Measurements from ENCODE around the gene CYB561. TPM values are rescaled to one million over a fixed set of nuclear protein-coding genes. Genes with fewer than 3 reads are reported as not detected.

The CYB561 gene
- polyA plus RNA-seq, 1 donor: 5.9 TPM

DNA sequence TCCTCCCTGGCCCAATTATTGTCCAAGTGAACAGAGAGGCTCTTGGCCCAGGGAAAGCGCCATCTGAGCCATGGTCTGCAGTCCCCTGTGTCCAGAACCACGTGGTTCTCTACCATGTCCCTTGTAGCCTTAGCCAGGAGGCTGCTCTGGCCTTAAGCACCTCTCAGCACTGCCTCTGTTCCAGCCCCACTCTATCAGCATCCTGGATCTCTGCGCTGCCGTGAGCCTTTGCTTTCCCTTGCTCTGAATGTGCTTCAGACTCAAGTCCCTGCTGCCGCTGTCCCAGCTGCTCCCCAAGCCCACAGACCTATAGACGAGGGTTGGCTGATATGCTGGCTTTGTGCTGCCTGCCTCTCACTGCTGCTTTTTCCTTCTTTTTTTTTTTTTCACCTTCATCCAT, 33.9 kb downstream of the CYB561 start:
- no peak for DNase-seq (ENCODE audit: low read depth)

GRCh38 chr17:63407741-63408330, 38.3 kb downstream of the CYB561 start:
- no peak for DNase-seq (ENCODE audit: low read depth)

DNA sequence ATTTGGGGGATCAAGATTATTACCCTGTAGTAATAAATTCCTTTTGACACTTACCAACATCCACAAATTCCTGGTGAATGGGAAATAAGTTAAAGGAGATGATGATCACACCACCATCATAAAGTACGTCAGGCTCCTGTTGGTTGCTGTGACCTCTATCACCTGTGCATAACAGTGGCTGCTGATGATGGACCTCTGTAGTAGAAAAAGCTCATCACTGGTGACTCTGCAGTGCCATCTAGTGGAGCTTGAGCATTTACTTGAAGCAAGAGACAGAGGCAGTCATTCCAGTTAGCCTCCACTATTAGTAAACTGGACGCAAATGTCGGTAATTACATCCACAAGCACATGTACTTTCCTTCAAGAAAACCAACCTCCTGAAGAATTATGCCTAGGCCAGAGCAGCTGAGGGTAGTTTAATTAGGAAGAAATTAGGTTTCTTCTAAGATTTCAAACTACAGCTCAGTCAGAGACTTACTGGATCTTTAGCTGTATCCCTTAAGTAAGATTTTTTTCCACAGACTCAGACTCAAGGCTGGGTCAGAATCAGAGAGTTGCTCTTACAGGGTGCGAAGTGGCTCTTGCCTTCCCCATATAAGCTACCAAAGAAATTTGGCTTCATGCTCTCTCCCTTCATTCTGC, 39.3 kb downstream of the CYB561 start:
- peak; percentile 82 for DNase-seq (ENCODE audit: low read depth)

DNA sequence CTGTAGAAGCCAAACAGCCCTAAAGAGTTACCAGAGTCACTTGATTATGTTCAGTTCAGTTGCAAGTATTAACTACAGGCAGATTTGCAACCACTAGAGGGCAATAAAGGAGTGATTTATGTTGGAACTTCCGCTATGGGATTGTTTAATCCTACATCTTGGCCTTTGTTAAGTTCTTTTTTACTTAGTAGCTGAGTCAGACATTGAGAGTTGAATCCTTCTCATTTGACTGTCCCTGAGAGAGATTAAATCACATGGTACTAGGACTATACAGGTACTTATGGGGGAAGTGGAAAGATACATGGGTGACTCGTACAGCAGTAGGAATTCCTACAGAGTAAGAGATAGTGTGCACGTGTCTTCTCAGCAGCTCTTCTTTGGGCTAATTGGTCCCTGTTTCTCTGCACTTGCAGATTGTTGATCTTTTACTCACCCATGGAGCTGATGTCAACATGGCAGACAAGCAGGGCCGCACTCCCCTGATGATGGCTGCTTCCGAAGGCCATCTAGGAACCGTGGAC, 40.3 kb downstream of the CYB561 start:
- DNase-seq (ENCODE audit: low read depth): no peak

DNA sequence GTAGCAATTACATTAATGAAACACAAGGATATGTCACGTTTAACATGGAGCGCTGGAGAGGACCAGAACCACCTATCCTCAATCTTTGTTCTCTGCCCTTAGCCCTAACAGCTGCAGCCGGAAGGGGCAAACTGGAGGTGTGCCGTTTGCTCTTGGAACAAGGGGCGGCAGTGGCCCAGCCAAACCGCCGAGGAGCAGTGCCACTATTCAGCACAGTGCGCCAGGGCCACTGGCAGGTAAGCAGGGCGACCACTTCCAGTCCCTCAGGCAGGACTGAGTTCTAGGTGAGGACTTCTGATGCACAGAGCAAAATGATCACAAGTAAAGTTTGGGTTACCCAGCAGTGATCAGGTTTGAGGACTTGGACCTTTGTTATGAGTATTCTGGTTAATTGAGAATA, 41.1 kb downstream of the CYB561 start:
- DNase-seq (ENCODE audit: low read depth): no peak

DNA sequence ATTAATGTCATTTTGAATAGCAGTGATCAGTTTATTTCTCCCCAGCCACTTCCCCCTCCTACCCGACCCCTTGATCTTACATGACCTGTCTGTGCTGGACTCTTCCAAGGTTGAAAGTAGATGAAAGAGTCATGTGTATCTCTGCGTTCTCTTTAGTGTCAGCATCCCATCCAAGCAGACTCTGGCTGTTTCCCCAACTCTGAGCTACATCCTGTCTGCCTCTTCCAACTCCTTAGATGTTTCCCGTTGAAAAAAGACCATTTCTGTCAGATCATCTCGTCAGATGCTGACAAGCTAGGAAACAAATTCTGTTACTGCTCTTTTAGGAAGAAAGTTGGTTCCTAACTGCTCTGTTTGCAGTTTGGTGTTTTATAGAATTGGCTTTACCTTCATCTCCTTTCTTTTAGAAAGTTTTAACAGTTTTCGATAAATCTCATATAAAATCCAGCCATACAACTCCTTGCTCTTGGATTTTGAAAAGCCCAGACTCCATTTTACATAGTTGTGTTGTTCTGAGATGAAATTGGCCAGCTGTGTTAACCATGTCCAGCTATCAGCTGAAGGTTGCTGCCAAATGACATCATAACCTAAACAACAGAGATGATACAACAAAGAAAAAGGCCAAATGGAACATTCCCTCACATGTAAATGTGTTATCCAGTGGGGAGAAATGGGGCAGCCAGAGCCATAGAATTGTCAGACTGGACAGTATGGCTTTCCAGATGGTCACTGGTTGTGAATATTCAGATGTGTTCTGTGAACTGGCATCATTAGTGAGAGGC, 43.5 kb downstream of the CYB561 start:
- DNase-seq (ENCODE audit: low read depth): peak; percentile 77

DNA sequence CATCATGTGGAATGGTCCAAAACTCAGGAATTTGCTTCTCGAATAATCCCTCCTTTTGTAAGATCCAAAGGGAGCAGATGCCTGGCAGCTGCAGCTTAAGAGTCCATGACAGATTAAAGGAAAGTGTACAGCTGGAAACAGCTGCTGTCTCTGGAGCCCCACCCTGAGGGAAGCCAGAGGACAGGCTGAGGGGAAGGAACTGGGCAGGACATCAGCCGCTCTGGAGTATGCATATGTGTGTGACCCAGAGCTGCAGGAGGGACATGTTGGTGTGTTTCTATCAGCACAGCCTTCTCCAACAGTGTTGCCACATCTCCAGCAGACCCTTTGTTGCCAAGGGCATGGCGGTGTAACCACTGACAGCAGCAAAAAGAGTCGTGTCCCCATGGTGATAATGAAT, 46.2 kb downstream of the CYB561 start:
- peak; percentile 90 for DNase-seq (ENCODE audit: low read depth)

- DNase-seq (ENCODE audit: low read depth): peak; percentile 82
Measured at GRCh38 chr17:63399316-63399715, 46.8 kb downstream of the CYB561 start.

DNA sequence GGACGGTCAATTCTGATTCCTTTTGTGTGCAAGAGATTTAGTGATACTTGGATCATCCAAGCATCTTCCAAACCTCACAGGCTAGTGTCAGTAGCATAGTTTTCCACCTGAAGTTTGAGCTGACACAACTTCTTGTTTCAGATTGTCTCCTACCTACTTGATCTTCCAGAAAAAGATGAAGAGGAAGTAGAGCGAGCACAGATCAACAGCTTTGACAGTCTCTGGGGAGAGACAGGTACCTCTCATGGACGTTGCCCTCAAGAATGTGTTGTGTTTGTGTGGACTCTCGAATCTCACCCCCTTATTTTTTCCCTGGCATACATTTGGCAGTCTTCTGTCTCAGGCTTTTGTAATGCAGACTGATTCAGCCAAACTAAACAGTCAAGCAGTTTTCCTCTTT, 47.4 kb downstream of the CYB561 start:
- no peak for DNase-seq (ENCODE audit: low read depth)

GRCh38 chr17:63395075-63395805, 50.9 kb downstream of the CYB561 start:
- DNase-seq (ENCODE audit: low read depth): no peak

DNA sequence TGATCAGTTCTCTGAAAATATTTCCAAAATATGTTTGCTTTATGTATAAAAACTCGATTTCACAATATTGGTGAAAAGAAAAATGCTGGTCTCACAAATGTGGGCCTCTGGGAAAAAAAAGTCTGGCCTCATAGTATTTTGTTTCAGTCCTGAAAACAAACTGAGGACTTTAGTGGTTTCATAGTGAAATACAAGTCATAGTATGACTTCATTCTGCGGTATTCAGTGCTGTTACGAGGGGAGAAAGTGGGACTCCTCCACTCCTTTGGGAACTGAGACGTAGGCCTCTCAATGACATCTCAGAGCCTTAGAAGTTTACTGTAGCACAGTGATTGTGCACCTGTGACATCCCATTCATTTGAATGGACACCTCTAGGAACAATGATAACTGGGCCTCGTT, 56.0 kb downstream of the CYB561 start:
- no peak for DNase-seq (ENCODE audit: low read depth)

DNA sequence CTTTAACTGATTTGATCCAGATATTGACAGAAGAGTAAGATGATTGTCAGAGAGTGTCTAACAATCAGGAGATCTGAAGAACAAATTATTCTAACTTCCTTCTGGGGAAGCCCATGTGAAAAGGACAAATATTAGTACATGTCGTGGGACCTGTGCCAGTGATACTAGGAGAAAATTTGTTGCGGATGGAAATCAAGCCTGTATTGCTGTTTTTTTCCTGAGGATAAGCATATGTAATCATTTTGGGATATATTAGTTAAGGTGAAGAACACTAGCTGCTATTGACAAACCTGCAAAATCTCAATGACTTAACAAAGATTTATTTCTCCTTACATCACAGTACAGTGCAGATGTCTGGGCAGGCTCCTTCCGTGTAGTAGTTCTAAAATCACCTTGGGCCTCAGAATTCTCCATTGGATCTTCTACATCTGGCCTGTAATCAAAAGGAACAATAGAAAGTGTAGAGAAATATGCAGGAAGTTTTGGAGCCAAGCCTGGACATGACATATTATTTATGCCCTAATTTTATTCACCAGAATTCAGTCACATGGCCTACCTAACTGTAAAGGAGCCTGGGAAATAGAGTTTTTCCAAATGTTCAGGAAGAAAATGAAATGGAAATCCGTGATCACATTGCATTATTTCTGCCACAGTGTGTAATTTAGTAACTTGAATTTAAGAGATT, 58.3 kb downstream of the CYB561 start:
- DNase-seq (ENCODE audit: low read depth): no peak

GRCh38 chr17:63382826-63383225, 63.3 kb downstream of the CYB561 start:
- no peak for DNase-seq (ENCODE audit: low read depth)

Other genes starting within 250 kb of the CYB561 start
- gene ACE, start 30.8 kb upstream of the CYB561 start, polyA plus RNA-seq (ENCODE audit: insufficient read length): 10.3 TPM
- not detected for gene KCNH6, start 77.1 kb upstream of the CYB561 start, polyA plus RNA-seq (ENCODE audit: insufficient read length)
- gene DCAF7, start 104.2 kb upstream of the CYB561 start, polyA plus RNA-seq (ENCODE audit: insufficient read length): 36.2 TPM
- 18.2 TPM for gene TACO1, start 154.6 kb upstream of the CYB561 start, polyA plus RNA-seq (ENCODE audit: insufficient read length)
- 20.8 TPM for gene MAP3K3, start 176.1 kb upstream of the CYB561 start, polyA plus RNA-seq (ENCODE audit: insufficient read length)

Measured in forelimb muscle (tissue), 1 donor.